DOHH2 (cell line): ENCODE results near the gene CD2.

Experiments
- H3F3A ChIP-seq: fragments of 200-600 bp; sonication (generic), shearing (Covaris generic); 2 replicates; pipeline ENCODE4 v1.6.0; 2016; ENCODE audit warnings: antibody characterized with exemption, mild to moderate bottlenecking; ENCODE audit not compliant: control insufficient read depth, insufficient read depth
- H3K27ac ChIP-seq: fragments of 200-600 bp; sonication (generic); 2 replicates; pipeline ENCODE4 v1.5.1; 2014; ENCODE audit warnings: low read depth, mild to moderate bottlenecking, low read length, moderate library complexity
- H3K27me3 ChIP-seq: fragments of 200-600 bp; sonication (generic); 2 replicates; pipeline ENCODE4 v1.6.1; 2014; ENCODE audit warnings: mild to moderate bottlenecking, low read length, mixed read lengths; ENCODE audit not compliant: control insufficient read depth
- H3K36me3 ChIP-seq: fragments of 200-600 bp; sonication (generic); 2 replicates; pipeline ENCODE4 v1.6.1; 2014; ENCODE audit warnings: mild to moderate bottlenecking, low read length, moderate library complexity, mixed read lengths; ENCODE audit not compliant: control insufficient read depth
- H3K4me1 ChIP-seq: fragments of 200-600 bp; sonication (generic); 2 replicates; pipeline ENCODE4 v1.6.1; 2014; ENCODE audit warnings: mild to moderate bottlenecking, low read length, mixed read lengths; ENCODE audit not compliant: control insufficient read depth
- H3K4me2 ChIP-seq: fragments of 200-600 bp; sonication (generic); 2 replicates; pipeline ENCODE4 v1.6.0; 2014; ENCODE audit warnings: mild to moderate bottlenecking, low read length, moderate library complexity
- H3K4me3 ChIP-seq: fragments of 200-600 bp; sonication (generic); 2 replicates; pipeline ENCODE4 v1.5.1; 2014; ENCODE audit warnings: mild to moderate bottlenecking, low read length, mixed read lengths
- H3K79me2 ChIP-seq: fragments of 200-600 bp; sonication (generic); 2 replicates; pipeline ENCODE4 v1.6.1; 2014; ENCODE audit warnings: mild to moderate bottlenecking, low read length, mixed read lengths; ENCODE audit not compliant: control insufficient read depth
- H3K9me2 ChIP-seq: fragments of 200-600 bp; sonication (generic); replicated peaks from 2 replicates; pipeline ENCODE4 v1.6.1; 2014; ENCODE audit warnings: mild to moderate bottlenecking, low read length, mixed read lengths; ENCODE audit not compliant: control insufficient read depth
- H3K9me3 ChIP-seq: fragments of 200-600 bp; sonication (generic); 2 replicates; pipeline ENCODE4 v1.6.1; 2014; ENCODE audit warnings: antibody characterized with exemption, low read length, mixed read lengths; ENCODE audit not compliant: control insufficient read depth, insufficient read depth
- H4K20me1 ChIP-seq: fragments of 200-600 bp; sonication (generic); 2 replicates; pipeline ENCODE4 v1.6.0; 2014; ENCODE audit warnings: low read depth, mild to moderate bottlenecking, antibody characterized with exemption, low read length, moderate library complexity; ENCODE audit not compliant: control insufficient read depth, insufficient read depth
- EZH2phosphoT487 ChIP-seq: fragments of 200-600 bp; sonication (generic); IDR thresholded peaks from 2 replicates; pipeline ENCODE4 v1.6.1; 2017; ENCODE audit warnings: borderline replicate concordance, mild to moderate bottlenecking, antibody characterized with exemption, low read length, moderate library complexity, mixed read lengths
- TF ChIP-seq, protein P1 (sequence below): fragments of 200-600 bp; sonication (generic); IDR thresholded peaks from one replicate; pipeline ENCODE4 v1.5.1; 2014; ENCODE audit warnings: antibody characterized with exemption, mild to moderate bottlenecking, low read depth, low read length; ENCODE audit not compliant: poor library complexity, severe bottlenecking

The CD2 gene

DNA sequence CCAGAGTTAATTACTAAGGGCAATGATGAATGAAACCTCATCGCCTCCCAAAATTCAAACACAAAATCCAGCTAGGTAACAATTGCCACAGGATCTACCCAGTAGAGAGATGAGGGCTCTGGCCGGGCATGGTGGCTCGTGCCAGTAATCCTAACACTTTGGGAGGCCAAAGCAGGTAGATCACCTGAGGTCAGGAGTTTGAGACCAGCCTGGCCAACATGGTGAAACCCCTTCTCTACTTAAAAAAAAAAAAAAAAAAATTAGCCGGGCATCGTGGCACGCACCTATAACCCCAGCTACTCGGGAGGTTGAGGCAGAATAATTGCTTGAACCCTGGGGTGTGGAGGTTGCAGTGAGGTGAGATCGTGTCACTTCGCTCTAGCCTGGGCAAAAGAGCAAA lies 15.8 kb downstream of the CD2 start:
- Histone ChIP-seq H3K36me3 (0 out of 2 replicates have a peak, but pooled peaks cover 3% of the 10 kb centered on the region), H3K9me2 (no peaks in the 10 kb centered on the region), H4K20me1 (no peaks in the 10 kb centered on the region), H3K4me2 (peak overlapping the region; percentile 35), H3K27me3 (no peaks in the 10 kb centered on the region), H3K79me2 (no peaks in the 10 kb centered on the region), H3F3A (no peaks in the 10 kb centered on the region), H3K9me3 (no peaks in the 10 kb centered on the region), H3K27ac (no peak overlapping the region), H3K4me1 (peaks cover 14% of the 10 kb centered on the region), H3K4me3 (no peak overlapping the region)
- TF ChIP-seq EZH2phosphoT487 = no peak
- TF ChIP-seq, protein P1, sequence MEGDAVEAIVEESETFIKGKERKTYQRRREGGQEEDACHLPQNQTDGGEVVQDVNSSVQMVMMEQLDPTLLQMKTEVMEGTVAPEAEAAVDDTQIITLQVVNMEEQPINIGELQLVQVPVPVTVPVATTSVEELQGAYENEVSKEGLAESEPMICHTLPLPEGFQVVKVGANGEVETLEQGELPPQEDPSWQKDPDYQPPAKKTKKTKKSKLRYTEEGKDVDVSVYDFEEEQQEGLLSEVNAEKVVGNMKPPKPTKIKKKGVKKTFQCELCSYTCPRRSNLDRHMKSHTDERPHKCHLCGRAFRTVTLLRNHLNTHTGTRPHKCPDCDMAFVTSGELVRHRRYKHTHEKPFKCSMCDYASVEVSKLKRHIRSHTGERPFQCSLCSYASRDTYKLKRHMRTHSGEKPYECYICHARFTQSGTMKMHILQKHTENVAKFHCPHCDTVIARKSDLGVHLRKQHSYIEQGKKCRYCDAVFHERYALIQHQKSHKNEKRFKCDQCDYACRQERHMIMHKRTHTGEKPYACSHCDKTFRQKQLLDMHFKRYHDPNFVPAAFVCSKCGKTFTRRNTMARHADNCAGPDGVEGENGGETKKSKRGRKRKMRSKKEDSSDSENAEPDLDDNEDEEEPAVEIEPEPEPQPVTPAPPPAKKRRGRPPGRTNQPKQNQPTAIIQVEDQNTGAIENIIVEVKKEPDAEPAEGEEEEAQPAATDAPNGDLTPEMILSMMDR = no peak

GRCh38 chr1:116770625-116771024 lies 16.4 kb downstream of the CD2 start:
- Histone ChIP-seq H3K27me3 (no peaks in the 10 kb centered on the region), H3K27ac (no peak overlapping the region), H3K79me2 (no peaks in the 10 kb centered on the region), H3K4me2 (no peak overlapping the region), H4K20me1 (no peaks in the 10 kb centered on the region), H3K36me3 (0 out of 2 replicates have a peak, but pooled peaks cover 3% of the 10 kb centered on the region), H3K4me1 (peaks cover 14% of the 10 kb centered on the region), H3K9me2 (no peaks in the 10 kb centered on the region), H3K4me3 (no peak overlapping the region), H3F3A (no peaks in the 10 kb centered on the region), H3K9me3 (no peaks in the 10 kb centered on the region)
- TF ChIP-seq EZH2phosphoT487 = no peak
- TF ChIP-seq, protein P1 = no peak

GRCh38 chr1:116771997-116772647 lies 17.9 kb downstream of the CD2 start:
- no peaks in the 10 kb centered on the region for H3K9me2 ChIP-seq
- H3K79me2 ChIP-seq = no peaks in the 10 kb centered on the region
- no peak overlapping the region for H3K4me2 ChIP-seq
- no peak overlapping the region for H3K27ac ChIP-seq
- peaks cover 14% of the 10 kb centered on the region for H3K4me1 ChIP-seq
- H4K20me1 ChIP-seq = no peaks in the 10 kb centered on the region
- TF ChIP-seq, protein P1 = no peak
- no peak for TF ChIP-seq EZH2phosphoT487
- no peaks in the 10 kb centered on the region for H3K9me3 ChIP-seq
- H3K27me3 ChIP-seq = no peaks in the 10 kb centered on the region
- H3K36me3 ChIP-seq = 0 out of 2 replicates have a peak, but pooled peaks cover 3% of the 10 kb centered on the region
- no peak overlapping the region for H3K4me3 ChIP-seq
- H3F3A ChIP-seq = no peaks in the 10 kb centered on the region

- no peak overlapping the region for H3K4me3 ChIP-seq
- H3K79me2 ChIP-seq = no peaks in the 10 kb centered on the region
- no peak overlapping the region for H3K4me2 ChIP-seq
- H3F3A ChIP-seq = no peaks in the 10 kb centered on the region
- H3K36me3 ChIP-seq = 0 out of 2 replicates have a peak, but pooled peaks cover 3% of the 10 kb centered on the region
- H3K27me3 ChIP-seq = no peaks in the 10 kb centered on the region
- H3K9me3 ChIP-seq = no peaks in the 10 kb centered on the region
- no peaks in the 10 kb centered on the region for H3K9me2 ChIP-seq
- H3K4me1 ChIP-seq = peaks cover 14% of the 10 kb centered on the region
- TF ChIP-seq, protein P1 = no peak
- no peak for TF ChIP-seq EZH2phosphoT487
- H4K20me1 ChIP-seq = no peaks in the 10 kb centered on the region
- no peak overlapping the region for H3K27ac ChIP-seq
Observed at GRCh38 chr1:116772648-116773045, 18.4 kb downstream of the CD2 start.
